ENCODE data around the gene ARL14. TPM values are rescaled to one million over a fixed set of nuclear protein-coding genes. Genes with fewer than 3 reads are reported as not detected.

Gene ARL14
- total RNA-seq, 1 experiment from 2014 or later: 17.6 TPM

DNA sequence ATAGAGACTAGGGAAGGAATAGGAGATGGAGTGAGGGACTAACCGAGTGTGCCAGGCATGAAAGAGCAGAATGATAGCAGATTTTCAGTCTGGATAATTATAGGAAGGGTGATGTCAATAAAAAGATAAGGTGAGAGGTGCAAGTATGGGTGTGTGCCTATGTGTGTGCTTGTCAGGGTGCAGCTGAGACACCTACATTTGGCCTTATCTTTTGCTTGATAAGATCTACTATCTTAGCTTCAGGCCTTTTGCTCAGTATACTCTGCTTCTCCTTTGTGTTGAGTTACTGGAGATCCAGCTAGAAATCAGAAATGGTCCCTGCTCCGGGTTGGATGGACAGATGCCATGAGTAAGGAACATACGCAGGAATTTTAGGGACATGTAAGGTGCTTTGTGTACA lies 17.4 kb downstream of the ARL14 start:
- no TSS peak for BruUV-seq (replicated peaks)
- H3K9me3 ChIP-seq (ENCODE audit: insufficient read depth, low read depth): no peaks in the 10 kb centered on the region
- H3K27me3 ChIP-seq (ENCODE audit: insufficient read depth, low read depth): no peaks in the 10 kb centered on the region
- no peaks in the 10 kb centered on the region for H3K36me3 ChIP-seq (ENCODE audit: low read depth)
- no peaks in the 10 kb centered on the region for H4K20me1 ChIP-seq (ENCODE audit: insufficient read depth)
- TF ChIP-seq EZH2 (IDR thresholded peaks at IDR 0.05; ENCODE audit: low read depth): no peak
- TF ChIP-seq, protein P1, sequence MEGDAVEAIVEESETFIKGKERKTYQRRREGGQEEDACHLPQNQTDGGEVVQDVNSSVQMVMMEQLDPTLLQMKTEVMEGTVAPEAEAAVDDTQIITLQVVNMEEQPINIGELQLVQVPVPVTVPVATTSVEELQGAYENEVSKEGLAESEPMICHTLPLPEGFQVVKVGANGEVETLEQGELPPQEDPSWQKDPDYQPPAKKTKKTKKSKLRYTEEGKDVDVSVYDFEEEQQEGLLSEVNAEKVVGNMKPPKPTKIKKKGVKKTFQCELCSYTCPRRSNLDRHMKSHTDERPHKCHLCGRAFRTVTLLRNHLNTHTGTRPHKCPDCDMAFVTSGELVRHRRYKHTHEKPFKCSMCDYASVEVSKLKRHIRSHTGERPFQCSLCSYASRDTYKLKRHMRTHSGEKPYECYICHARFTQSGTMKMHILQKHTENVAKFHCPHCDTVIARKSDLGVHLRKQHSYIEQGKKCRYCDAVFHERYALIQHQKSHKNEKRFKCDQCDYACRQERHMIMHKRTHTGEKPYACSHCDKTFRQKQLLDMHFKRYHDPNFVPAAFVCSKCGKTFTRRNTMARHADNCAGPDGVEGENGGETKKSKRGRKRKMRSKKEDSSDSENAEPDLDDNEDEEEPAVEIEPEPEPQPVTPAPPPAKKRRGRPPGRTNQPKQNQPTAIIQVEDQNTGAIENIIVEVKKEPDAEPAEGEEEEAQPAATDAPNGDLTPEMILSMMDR (conservative IDR thresholded peaks at IDR 0.05): no peak
- POLR2A ChIA-PET (ENCODE audit: unreplicated experiment): interaction anchor here (0.6 to 0.7 kb wide), 3 partner anchors 17 to 77 kb away, joined by 4 to 5 read pairs (median 4); partner anchors contain the start of gene ARL14
- peaks cover 11% of the 10 kb centered on the region for H3K4me1 ChIP-seq (replicated peaks; ENCODE audit: insufficient read depth)
- no peak for DNase-seq
- no peak overlapping the region for H2AFZ ChIP-seq
- no peaks in the 10 kb centered on the region for H3K79me2 ChIP-seq (ENCODE audit: low read depth)
- H3K9me2 ChIP-seq (ENCODE audit: insufficient read depth): no peaks in the 10 kb centered on the region
- no peaks in the 10 kb centered on the region for H3F3A ChIP-seq (ENCODE audit: insufficient read depth, low read depth)
- intact Hi-C loops (cut with micrococcal nuclease; ENCODE audit: unreplicated experiment): no loop called here
- no peak overlapping the region for H3K4me3 ChIP-seq
- no peak overlapping the region for H3K27ac ChIP-seq
- CTCF ChIA-PET: interaction anchor here (1.3 kb wide), 1 partner anchor 247 kb away, joined by 5 read pairs; no protein-coding TSS in a partner anchor
- H3K4me2 ChIP-seq: no peak overlapping the region

DNA sequence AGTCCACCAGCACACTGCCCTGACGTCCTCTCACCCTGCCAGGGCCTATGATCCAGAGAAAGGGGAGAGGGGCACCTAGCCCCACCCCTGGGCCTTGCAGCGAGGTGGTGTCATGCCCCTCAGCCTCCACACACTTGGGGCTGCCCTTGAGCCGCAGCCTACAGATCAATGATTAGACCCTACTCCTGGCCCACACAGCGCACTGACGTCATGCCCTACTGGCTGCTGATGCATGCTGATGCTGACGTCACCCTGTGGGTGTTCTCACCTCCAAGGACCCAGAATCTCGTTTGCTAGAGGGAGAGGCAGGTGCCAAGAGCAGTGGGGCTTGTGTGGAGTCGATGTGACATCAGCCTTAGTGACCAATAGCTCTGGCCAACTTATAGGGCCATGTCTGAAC lies 18.0 kb downstream of the ARL14 start:
- H3K4me2 ChIP-seq: no peak overlapping the region
- no peaks in the 10 kb centered on the region for H3F3A ChIP-seq (ENCODE audit: insufficient read depth, low read depth)
- H3K27me3 ChIP-seq (ENCODE audit: insufficient read depth, low read depth): no peaks in the 10 kb centered on the region
- H3K9me2 ChIP-seq (ENCODE audit: insufficient read depth): no peaks in the 10 kb centered on the region
- H3K36me3 ChIP-seq (ENCODE audit: low read depth): no peaks in the 10 kb centered on the region
- no peak overlapping the region for H3K4me3 ChIP-seq
- intact Hi-C loops (cut with micrococcal nuclease; ENCODE audit: unreplicated experiment): no loop called here
- peaks cover 11% of the 10 kb centered on the region for H3K4me1 ChIP-seq (replicated peaks; ENCODE audit: insufficient read depth)
- CTCF ChIA-PET: interaction anchor here (1.3 kb wide), 1 partner anchor 247 kb away, joined by 5 read pairs; no protein-coding TSS in a partner anchor
- no peak overlapping the region for H2AFZ ChIP-seq
- no peak for TF ChIP-seq EZH2 (IDR thresholded peaks at IDR 0.05; ENCODE audit: low read depth)
- TF ChIP-seq, protein P1 (conservative IDR thresholded peaks at IDR 0.05): no peak
- no peaks in the 10 kb centered on the region for H3K79me2 ChIP-seq (ENCODE audit: low read depth)
- no peaks in the 10 kb centered on the region for H4K20me1 ChIP-seq (ENCODE audit: insufficient read depth)
- no peak for DNase-seq
- H3K9me3 ChIP-seq (ENCODE audit: insufficient read depth, low read depth): no peaks in the 10 kb centered on the region
- H3K27ac ChIP-seq: no peak overlapping the region
- BruUV-seq (replicated peaks): no TSS peak
- POLR2A ChIA-PET (ENCODE audit: unreplicated experiment): interaction anchor here (0.6 kb wide), 1 partner anchor 59 kb away, joined by 4 read pairs; no protein-coding TSS in a partner anchor

DNA sequence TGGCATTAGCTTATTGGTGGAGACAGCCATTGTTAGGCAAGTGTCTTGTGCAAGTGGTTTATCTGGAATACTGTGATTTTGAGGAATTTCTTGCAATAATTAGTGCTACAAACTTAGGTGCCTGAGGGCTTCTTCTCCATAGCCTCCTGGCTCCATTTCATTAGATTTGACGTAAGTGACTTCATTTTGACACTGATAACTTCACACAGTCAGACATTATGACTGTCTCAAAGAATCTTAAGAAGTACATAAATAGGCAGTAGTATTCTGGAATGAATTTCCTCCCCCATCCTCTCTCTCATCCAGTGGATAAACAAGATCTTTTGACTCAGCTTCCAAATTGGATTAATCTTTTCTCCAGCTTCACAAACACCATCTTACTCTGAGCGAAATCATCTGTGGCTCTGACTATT lies 19.0 kb downstream of the ARL14 start:
- Histone ChIP-seq H3K27me3 (ENCODE audit: insufficient read depth, low read depth) (no peaks in the 10 kb centered on the region), H4K20me1 (ENCODE audit: insufficient read depth) (no peaks in the 10 kb centered on the region), H3K4me2 (no peak overlapping the region), H3K36me3 (ENCODE audit: low read depth) (no peaks in the 10 kb centered on the region), H3K9me3 (ENCODE audit: insufficient read depth, low read depth) (no peaks in the 10 kb centered on the region), H3K4me3 (no peak overlapping the region), H2AFZ (no peak overlapping the region), H3K27ac (no peak overlapping the region), H3K9me2 (ENCODE audit: insufficient read depth) (no peaks in the 10 kb centered on the region), H3F3A (ENCODE audit: insufficient read depth, low read depth) (no peaks in the 10 kb centered on the region), H3K4me1 (replicated peaks; ENCODE audit: insufficient read depth) (peaks cover 11% of the 10 kb centered on the region), H3K79me2 (ENCODE audit: low read depth) (no peaks in the 10 kb centered on the region)
- POLR2A ChIA-PET (ENCODE audit: unreplicated experiment): no interaction called here
- CTCF ChIA-PET: no interaction called here
- BruUV-seq (replicated peaks): no TSS peak
- intact Hi-C loops (cut with micrococcal nuclease; ENCODE audit: unreplicated experiment): no loop called here
- no peak for DNase-seq
- TF ChIP-seq, protein P1 (conservative IDR thresholded peaks at IDR 0.05): no peak
- no peak for TF ChIP-seq EZH2 (IDR thresholded peaks at IDR 0.05; ENCODE audit: low read depth)

All from PC-9 (cell line).